GM18508 (cell line): ENCODE measurements around the gene KIF20A.
A peak's percentile ranks its signal among the peaks of the same experiment; 100 is the strongest.
"Not testable (repeated sequence)": the region's sequence is repeated elsewhere in the genome, so short reads cannot be mapped to it uniquely, and the experiment has no call there.

Experiments used
- ATAC-seq: cut with Tn5 transposase; IDR thresholded peaks from one replicate; pipeline ENCODE4 v1.9.1; 2021; ENCODE audit warnings: moderate number of reproducible peaks; ENCODE audit not compliant: insufficient read depth, unreplicated experiment

Gene KIF20A

DNA sequence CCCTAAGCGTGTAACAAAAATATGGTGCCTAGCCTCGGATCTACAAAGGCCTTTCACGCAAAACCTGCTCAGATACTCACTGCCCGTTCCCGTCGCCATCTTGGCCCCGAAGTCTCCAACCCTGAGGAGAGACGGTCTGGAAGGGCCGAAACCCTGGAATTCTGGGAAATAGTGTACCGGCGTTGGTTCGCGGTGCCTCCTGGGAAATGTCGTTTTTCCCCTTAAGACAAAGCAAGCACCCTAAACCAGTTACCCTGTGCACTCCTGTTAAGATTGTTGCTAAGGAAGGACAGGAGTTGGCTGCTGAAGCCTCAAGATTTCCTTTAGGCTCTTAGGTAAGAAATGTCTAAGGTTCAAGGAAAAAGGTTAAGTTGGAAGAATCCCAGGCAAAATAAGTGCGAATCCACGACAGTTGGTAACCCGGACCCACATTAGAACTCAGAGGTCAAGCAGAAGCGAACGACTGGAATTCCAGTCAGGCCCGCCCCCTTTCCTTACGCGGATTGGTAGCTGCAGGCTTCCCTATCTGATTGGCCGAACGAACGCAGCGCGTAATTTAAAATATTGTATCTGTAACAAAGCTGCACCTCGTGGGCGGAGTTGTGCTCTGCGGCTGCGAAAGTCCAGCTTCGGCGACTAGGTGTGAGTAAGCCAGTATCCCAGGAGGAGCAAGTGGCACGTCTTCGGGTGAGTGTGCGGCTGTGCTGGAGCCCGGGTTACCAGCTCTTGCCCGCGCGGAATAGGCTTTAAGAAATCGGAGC is at the start of gene KIF20A, which contains the start of gene BRD8:
KIF20A (plus strand) TSS at position 597 of the 761 bp plus-strand sequence. CDS start 569 bp downstream, outside the sequence.
BRD8 (minus strand) TSS at position 115 of the 761 bp plus-strand sequence; CDS start at position 99, 16 bp downstream.
- ATAC-seq = peak; percentile 78

DNA sequence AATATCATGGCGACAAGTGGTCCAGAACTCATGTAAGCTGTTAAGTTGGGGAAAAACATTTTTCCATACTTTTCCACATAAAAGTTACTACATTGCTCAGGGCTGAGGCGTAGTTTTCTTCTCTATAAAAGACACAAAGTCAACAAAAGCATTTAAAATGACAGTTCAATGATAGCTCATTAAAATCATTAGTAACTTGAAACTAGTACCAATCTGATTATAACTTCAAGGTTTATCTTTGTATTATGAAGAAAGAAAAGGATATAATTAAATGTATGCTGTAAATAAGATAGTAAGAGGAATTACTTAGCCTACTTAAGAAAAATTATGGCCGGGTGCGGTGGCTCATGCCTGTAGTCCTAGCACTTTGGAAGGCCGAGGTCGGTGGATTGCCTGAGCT is 49.6 kb upstream of the KIF20A start:
- ATAC-seq = no peak

DNA sequence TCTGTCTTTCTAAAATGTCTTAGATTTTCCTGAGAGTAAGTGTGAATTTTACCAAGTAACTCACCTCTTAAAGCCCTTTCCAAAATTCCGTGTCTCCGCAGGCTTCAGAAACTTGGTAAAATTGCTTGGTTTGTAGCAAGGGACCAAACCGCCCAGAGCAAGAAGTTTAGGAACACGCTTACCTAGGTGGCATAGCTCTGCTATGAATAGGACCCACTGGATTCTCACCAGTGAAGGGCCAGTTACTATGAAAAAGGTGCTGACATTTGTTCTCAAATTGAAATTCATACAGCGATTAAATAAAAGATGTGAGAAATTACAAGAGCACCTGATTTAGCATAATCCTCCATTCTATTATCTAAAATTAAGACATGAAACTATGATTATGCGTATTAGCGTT is 46.4 kb upstream of the KIF20A start:
- ATAC-seq = no peak

DNA sequence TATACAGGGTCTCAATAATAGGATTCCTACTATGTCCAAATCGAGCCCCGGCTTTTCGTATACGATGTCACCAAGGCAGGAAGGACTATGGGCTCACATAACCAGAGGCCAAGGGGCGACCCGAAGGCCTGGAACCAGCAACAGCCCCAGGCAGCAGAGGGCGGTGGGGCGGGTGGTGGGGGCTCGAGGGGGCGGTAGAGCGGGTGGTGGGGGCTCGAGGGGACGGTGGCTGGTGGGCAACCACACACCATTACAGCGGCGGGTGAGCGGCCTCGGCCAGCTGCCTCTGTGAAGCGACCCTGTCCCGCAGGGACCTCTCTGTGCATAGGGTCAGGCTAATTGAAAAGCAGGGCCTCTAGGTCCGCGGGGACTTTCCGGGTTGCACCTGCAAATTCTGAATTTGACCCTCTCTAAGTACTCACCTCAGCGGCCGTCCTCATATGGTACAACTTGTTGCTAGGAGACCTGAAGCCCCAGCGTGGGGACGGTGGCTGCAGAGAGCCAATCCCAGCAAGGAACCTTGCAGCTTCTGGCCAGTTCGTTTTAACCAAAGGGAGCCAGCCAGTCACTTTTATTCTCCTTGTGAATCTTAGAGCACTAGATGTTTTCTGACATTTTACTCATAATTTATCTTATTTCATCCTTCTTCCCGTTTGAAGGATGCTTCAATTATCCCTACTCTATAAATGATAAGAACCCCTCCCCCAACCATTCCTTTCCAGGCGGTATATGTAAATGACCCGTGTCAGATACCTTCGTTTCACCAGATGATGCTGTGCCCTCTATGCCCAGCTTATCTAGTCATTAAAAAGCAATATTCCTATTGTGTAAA is 39.7 kb upstream of the KIF20A start, which contains the start of gene NME5:
NME5 (minus strand) TSS at position 480 of the 832 bp plus-strand sequence. CDS start 648 bp downstream, outside the sequence.
- no peak for ATAC-seq

DNA sequence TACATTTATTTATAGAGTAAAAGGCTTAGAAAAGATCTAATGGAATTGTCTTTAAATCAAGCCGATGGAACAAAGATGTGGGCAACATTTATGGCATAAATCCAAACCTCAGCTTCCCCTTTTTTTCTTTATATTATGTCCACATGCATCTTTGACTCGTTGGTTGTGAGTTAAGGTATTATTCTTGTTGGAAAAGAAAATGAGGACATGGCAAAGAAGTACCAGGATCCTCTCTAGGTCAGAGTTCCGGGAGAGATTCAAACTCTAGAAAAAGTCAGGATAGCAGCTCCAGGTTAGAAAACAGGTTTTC is 39.2 kb upstream of the KIF20A start:
- ATAC-seq = no peak

DNA sequence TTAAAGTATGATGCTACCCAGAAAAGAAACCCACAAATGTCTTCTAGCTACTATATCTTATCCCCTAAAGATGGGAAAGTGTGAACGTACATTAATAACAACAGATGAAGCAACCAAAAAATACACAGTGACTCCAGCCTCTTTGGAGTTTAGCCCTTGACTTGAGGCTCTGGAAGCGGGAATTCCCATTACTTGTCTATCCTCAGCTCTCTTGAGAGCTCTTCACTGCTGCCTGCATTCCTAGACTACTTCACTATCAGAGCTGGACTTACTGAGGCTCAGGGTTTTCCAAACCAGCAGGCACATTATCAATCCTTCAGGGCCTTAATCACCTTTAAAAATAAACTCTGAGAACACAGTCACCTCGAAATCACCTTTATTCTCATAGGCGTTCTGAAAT is 38.6 kb upstream of the KIF20A start:
- no peak for ATAC-seq

DNA sequence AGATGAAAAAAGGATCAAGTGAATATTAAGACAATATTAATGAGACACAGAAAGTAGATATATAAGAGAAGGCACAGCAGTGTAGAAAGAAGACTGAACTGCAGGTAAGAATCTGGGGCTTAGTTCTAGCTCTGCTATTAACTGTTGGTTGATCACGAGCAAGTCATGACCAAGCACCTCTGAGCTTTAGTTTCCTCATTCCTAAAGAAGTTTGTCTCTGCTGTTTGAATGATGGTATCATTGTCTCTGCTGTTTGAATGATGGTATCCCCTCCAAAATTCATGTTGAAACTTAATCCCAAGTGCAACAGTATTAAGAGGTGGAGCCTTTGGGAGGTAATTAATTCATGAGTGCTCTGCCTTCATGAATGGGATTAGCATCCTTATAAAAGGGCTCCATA is 37.2 kb upstream of the KIF20A start:
- ATAC-seq = no peak

DNA sequence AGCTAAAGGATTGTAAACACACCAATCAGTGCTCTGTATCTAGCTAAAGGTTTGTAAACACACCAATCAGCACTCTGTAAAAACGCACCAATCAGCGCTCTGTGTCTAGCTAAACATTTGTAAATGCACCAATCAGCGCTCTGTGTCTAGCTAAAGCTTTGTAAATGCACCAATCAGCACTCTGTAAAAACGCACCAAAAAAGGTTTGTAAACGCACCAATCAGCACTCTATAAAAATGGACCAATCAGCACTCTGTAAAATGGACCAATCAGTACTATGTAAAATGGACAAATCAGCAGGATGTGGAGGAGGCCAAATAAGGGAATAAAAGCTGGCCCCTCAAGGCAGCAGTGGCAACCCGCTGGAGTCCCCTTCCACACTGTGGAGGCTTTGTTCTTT is 35.3 kb upstream of the KIF20A start:
- ATAC-seq = not testable (repeated sequence)

DNA sequence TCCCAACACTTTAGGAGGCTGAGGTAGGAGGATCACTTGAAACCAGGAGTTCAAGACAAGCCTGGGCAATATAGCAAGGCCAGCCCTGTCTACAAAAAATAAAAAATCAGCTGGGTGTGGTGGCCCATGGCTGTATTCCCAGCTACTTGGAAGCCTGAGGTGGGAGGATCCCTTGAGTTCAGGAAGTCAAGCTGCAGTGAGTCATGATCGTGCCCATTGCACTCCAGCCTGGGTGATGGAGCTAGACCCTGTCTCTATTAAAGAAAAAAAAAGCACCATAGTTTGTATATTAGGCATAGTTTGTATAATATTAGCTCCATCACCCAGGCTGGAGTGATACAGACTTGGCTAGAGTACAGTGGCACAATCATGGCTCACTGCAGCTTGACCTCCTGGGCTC is 30.1 kb upstream of the KIF20A start:
- ATAC-seq = no peak

DNA sequence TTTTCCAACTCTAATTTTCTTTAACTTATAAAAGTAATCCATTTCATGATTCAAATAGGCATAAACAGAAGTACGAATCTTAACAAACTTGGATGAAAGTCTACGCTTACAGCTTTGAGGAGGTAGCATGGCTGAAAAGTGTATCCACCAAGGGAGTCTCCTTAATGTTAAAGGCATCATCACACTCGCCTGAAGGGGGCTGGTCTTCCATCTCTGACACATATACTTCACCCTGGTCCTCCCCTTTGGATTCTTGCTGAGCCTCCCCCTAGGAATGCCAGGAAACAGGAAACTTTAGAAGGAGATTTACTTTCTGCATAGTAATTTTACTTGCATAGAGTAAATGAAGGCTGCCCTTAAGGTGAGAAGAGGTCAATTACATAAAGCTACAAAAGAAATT is 29.4 kb upstream of the KIF20A start:
- no peak for ATAC-seq

DNA sequence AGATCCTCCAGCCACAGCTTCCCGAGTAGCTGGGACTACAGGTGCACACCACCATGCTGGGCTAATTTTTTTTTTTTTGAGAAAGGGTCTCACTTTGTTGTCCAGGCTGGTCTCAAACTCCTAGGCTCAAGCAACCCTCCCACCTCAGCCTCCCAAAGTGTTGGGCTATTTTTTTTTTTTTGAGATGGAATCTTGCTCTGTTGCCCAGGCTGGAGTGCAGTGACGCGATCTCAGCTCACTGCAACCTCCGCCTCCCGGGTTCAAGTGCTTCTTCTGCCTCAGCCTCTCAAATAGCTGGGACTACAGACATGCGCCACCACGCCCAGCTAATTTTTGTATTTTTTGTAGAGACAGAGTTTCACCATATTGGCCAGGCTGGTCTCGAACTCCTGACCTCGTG is 22.9 kb upstream of the KIF20A start:
- ATAC-seq = not testable (repeated sequence)

DNA sequence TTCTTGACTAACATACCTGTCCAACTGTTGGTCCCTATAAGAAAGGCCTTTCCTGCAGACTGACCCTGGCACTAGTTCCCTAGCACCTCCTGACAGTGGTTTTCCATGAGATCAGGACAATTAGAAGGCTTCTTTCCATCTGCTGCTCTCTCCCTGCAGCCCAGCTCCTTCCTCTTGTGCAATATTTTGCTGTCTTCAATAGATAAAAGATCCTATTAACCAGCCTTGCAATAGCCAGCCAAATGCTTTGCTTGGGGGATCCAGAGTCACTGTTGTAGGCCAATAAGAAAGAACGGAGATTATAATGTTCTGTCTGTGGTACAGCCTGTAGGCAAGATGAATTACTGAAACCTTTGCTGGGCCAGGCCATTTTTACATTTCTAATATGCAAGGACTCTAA is 21.3 kb upstream of the KIF20A start:
- ATAC-seq = no peak

DNA sequence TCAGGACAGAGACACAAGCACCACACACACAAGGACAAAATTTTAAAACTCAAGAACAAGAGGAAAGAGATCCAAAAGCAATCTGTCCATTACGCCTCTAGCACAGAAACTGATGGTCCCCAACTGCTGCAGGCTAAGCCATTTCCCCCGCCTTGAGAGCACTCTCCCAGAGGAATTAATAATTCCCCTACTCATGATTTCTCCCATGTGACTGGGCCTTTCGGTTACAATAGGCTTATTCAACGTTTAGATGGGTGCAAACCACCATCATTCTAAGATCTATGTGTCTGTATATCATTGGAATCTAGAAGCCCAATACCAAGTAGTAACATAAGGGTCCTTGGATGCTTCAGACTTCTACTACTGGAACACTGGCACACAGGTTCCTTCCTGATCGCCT is 19.2 kb upstream of the KIF20A start:
- ATAC-seq = no peak

DNA sequence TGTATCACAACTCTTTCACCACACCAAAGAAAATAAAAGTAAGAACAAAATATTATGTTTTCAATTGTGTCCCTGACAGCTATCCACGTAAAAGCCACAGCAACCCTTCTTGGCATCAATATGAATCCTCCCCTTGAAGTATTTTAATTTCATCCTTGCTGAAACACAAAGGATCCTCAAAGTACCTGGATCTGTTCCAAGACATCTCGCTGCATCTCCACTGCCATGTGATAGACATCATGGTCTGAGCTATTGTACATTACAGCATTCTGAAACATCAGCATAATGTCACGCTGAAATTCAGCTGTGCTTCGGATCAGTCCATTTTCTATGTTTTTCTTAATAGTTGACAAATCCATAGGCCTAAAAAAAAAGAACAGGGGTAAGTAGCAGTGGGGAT is 18.2 kb upstream of the KIF20A start:
- ATAC-seq = no peak

DNA sequence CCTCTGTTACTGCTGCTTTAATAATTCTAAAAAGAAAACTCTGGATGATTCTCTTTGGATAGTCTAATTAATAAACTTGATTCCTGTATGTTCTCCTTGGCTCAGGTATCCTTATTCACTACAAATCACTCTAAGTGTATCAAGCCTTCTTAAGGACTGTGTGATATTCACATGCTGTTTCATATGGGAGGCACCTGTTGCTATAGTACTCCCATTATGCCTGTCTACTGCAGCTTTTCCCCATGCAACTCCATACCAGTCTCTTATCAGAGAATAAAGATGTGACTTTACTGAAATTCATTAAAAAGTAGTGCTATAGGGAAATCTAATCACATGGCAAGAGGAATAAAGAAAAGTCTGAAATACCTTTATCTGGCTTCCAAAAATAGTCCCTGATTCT is 15.2 kb upstream of the KIF20A start:
- no peak for ATAC-seq

DNA sequence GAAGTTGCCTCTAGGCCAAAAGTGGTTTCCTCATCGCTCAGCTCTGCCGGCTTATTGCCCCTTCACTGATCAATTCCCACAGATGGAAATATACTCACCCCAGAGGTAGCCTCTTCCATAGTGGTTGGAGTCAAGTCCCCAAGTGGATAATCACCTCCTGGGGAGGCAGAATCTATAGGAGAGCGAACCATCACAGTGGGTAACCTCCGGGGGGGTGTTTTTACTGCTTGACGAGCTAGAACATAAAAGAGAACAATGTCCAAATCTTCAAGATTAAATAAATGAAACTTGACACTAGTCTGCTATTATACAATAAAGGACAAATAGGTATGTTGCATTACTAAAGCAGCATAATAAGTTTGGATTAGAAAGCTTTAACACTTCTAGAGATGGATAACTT is 9.8 kb upstream of the KIF20A start:
- no peak for ATAC-seq

DNA sequence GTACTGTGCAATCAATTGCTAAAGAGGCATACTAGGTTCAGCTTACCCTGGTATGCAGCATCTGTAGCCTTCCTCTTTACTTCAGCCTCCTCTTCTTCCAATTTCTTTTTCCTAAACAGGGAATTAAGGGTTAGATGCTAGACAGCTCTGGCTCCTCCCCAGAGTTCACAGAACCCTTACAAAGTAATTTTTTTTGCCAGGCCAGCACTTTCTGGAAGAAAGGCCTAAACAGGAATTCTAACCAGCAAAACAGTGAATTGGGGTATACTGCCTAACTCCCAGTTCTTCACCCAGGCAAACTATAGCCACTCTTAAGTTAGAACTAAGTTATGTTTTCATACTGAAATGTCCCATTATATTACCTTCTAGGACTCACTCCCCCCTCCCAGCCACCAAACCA is 8.6 kb upstream of the KIF20A start:
- ATAC-seq = no peak

DNA sequence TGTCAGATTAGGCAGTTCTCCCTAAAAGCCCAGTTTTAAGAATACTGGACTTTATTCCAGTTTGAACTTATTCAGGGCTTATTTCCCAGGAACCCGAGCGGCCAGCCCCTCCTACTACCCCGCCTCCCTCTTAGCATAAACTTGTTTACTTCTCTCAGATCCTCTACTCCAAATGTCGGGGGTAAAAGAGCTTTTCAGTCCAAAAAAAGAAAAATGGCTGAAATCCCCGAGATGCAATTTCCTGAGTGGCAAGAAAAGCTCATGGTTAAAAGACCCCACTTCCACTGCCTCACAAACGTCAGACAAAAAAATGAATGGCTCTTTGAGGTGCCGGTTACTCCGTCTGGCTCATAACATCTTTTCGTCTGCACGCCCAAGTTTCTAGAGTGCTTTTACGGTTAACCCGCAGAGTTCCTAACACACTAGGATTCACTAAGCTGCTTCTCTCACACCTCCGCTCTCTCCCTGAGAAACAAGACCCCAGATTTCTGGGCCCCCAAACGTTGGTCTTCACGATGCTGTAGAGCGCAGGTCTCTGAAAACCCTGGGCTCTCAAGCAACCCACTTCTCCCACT is 884 bp upstream of the KIF20A start:
- ATAC-seq = no peak

DNA sequence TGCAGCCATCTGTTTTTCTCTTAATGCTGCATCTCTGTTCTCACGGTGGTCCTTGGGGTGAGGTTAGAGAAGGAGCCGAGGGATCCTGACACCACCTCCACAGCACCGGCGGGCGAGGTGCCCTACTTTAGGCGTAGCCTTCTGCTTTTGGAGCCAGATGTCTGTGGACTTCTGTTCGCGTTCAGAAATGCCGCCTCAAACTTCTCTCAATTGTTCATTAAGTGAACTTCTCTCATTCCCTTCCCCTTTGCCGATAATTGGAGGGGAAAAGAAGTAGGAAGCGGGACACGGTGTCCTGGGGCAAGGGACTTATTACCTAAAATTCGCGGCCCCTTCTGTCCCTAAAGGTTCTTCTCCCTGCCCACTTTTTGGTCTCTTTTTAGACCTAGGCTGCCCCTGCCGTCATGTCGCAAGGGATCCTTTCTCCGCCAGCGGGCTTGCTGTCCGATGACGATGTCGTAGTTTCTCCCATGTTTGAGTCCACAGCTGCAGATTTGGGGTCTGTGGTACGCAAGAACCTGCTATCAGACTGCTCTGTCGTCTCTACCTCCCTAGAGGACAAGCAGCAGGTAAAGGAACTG is 455 bp downstream of the KIF20A start:
- no peak for ATAC-seq

DNA sequence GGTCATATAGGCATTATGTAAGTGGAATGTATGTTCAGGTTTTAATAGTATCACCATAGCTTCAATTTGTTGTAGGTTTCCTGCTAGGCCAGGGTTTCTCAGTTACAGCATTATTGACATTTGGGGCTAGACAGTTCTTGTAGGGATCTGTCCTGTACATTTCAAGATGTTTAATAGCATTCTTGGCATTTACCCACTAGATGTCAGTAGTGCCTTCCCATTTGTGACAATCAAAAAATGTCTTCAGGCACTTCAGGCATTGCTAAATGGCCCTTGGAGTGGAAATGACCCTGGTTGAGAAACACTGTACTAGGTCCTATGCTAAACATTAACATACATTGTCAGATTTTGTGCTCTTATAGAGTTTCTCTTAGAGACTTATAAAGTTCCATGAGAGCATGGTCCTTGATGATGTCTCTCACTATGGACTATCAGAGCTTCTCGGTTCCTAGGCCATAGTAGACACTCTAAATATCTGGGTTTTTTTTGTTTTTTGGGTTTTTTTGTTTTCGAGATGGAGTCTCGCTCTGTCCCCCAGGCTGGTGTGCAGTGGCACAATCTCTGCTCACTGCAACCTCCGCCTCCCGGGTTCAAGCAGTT is 1.4 kb downstream of the KIF20A start:
- ATAC-seq = no peak
